Naive thymus-derived CD4-positive, alpha-beta T cell (primary cell): ENCODE measurements around the gene IL1RAPL1. TPM values are rescaled to one million over a fixed set of nuclear protein-coding genes. Genes with fewer than 3 reads are reported as not detected.

ENCODE experiments used
- ATAC-seq: fragments of 150-1000 bp; cut with Tn5 transposase; 2 replicates; pipeline ENCODE4 v1.10.0; 2021; ENCODE audit warnings: mild to moderate bottlenecking, moderate library complexity
- CTCF ChIA-PET: fragments of 350-600 bp; sonication (Branson Sonifier 250); formaldehyde crosslinking; loops from one replicate; lab custom pipeline; 2021; ENCODE audit warnings: antibody characterized with exemption; lab: Charles Lee
- POLR2A ChIA-PET: fragments of 350-600 bp; sonication (Branson Sonifier 250); formaldehyde crosslinking; loops from one replicate; lab custom pipeline; 2021; ENCODE audit warnings: antibody characterized with exemption, inconsistent platforms; lab: Charles Lee
- DNase-seq, 9 donors: peaks; one replicate each; pipeline versions ENCODE4 v3.0.0 to v3.0.0-alpha.2; 2020 to 2022; ENCODE audit warnings: mixed read lengths in 1 of 9
- H3K27ac ChIP-seq: one replicate; pipeline ENCODE4 v1.7.0; 2013; ENCODE audit warnings: mild to moderate bottlenecking, low read depth, low read length, moderate library complexity
- H3K27me3 ChIP-seq, 2 donors: one replicate each; pipeline ENCODE4 v1.7.0; 2013; ENCODE audit warnings: low read length in 2 of 2, mild to moderate bottlenecking in 2 of 2, moderate library complexity in 2 of 2; ENCODE audit not compliant: control insufficient read depth in 2 of 2, insufficient read depth in 2 of 2
- H3K36me3 ChIP-seq, 3 experiments: 1 replicate in 2 of 3; 2 replicates in 1 of 3; pipeline ENCODE4 v1.7.0; 2013; ENCODE audit warnings: low read length in 3 of 3, mild to moderate bottlenecking in 3 of 3, moderate library complexity in 1 of 3; ENCODE audit not compliant: insufficient read depth in 3 of 3, control insufficient read depth in 2 of 3
- H3K4me1 ChIP-seq, 2 donors: one replicate each; pipeline ENCODE4 v1.7.0; 2013; ENCODE audit warnings: low read length in 2 of 2, mild to moderate bottlenecking in 2 of 2, moderate library complexity in 1 of 2; ENCODE audit not compliant: control insufficient read depth in 2 of 2, insufficient read depth in 2 of 2
- H3K4me3 ChIP-seq: 2 replicates; pipeline ENCODE4 v1.7.0; 2013; ENCODE audit warnings: mild to moderate bottlenecking, low read length
- H3K9me3 ChIP-seq, 3 experiments: 1 replicate in 2 of 3; 2 replicates in 1 of 3; pipeline ENCODE4 v1.7.0; 2013; ENCODE audit warnings: low read length in 3 of 3; ENCODE audit not compliant: control insufficient read depth in 2 of 3
- H3K27ac Mint-ChIP-seq, 9 donors: one replicate each; pipeline ENCODE4 v1.8.0; 2020 to 2022; ENCODE audit warnings: mixed read lengths in 9 of 9, mild to moderate bottlenecking in 8 of 9, moderate library complexity in 5 of 9, inconsistent platforms in 2 of 9
- H3K27me3 Mint-ChIP-seq, 5 donors: one replicate each; pipeline ENCODE4 v1.8.0; 2021 to 2022; ENCODE audit warnings: mixed read lengths in 5 of 5, mild to moderate bottlenecking in 1 of 5
- H3K36me3 Mint-ChIP-seq, 5 donors: one replicate each; pipeline ENCODE4 v1.8.0; 2020 to 2022; ENCODE audit warnings: mixed read lengths in 5 of 5, mild to moderate bottlenecking in 3 of 5, inconsistent platforms in 1 of 5
- H3K4me1 Mint-ChIP-seq, 7 donors: one replicate each; pipeline ENCODE4 v1.8.0; 2020 to 2022; ENCODE audit warnings: mixed read lengths in 7 of 7, mild to moderate bottlenecking in 3 of 7, inconsistent platforms in 1 of 7
- H3K4me3 Mint-ChIP-seq, 10 donors: one replicate each; pipeline ENCODE4 v1.8.0; 2020 to 2022; ENCODE audit warnings: mild to moderate bottlenecking in 10 of 10, mixed read lengths in 10 of 10, moderate library complexity in 6 of 10, inconsistent platforms in 2 of 10
- H3K9me3 Mint-ChIP-seq, 11 donors: one replicate each; pipeline ENCODE4 v1.8.0; 2020 to 2022; ENCODE audit warnings: mixed read lengths in 11 of 11, mild to moderate bottlenecking in 4 of 11, inconsistent platforms in 1 of 11, moderate library complexity in 1 of 11
- intact Hi-C, 2 donors: fragments of 100-400 bp; cut with micrococcal nuclease; formaldehyde crosslinking; loops; one replicate each; pipeline ENCODE4 v1.15.1; 2023
- polyA plus RNA-seq, 2 donors: library from polyadenylated mRNA; unstranded; fragments of 300-500 nt; fragmentation: Illumina TruSeq; gene quantifications; one replicate each; pipeline ENCODE4 v1.2.3, GENCODE V29; 2021
- total RNA-seq, 6 experiments: library from RNA in 5 of 6; stranded (reverse) in 5 of 6; gene quantifications; 1 replicate in 5 of 6; 2 replicates in 1 of 6; pipeline ENCODE4 v1.2.3 and lab custom pipeline; 2021 to 2026

The IL1RAPL1 gene
- total and polyA plus RNA-seq, 7 experiments from 2014 or later: not detected

DNA sequence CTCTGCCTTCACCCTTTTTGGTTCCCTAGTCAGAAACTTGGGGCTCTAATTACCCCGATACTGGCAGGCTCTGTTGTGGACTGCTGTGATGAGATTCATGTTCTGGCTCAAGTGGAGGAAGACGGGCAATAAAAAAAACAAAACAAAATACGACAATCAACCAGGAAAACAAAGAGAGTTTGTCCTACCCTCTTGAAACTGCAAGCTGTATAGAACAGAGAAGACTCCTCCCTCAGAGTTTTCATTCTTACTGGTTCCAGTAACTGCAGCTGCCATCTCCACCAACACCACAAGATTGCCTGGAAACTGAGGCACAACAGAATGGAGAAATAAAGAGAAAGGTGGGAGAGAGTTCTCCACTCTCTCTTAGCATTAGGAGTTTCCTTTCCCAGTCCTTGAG lies 11.1 kb upstream of the IL1RAPL1 start:
- Mint-ChIP-seq H3K27ac (no peak overlapping the region), H3K36me3 (no peaks in the 10 kb centered on the region), H3K4me3 (no peak overlapping the region), H3K4me1 (no peaks in the 10 kb centered on the region), H3K27me3 (no peaks in the 10 kb centered on the region), H3K9me3 (peaks cover 0 to 5% (median 0%) of the 10 kb centered on the region in 11 donors)
- Histone ChIP-seq H3K27me3 (no peaks in the 10 kb centered on the region), H3K4me3 (no peak overlapping the region), H3K36me3 (no peaks in the 10 kb centered on the region), H3K4me1 (no peaks in the 10 kb centered on the region), H3K9me3 (no peaks in the 10 kb centered on the region), H3K27ac (no peak overlapping the region)
- no peak for ATAC-seq
- ChIA-PET POLR2A (no interaction called here), CTCF (no interaction called here)
- intact Hi-C loops: no loop called here
- DNase-seq: no peak

- intact Hi-C loops: no loop called here
- Histone ChIP-seq H3K9me3 (no peaks in the 10 kb centered on the region), H3K27me3 (no peaks in the 10 kb centered on the region), H3K4me3 (no peak overlapping the region), H3K4me1 (no peaks in the 10 kb centered on the region), H3K27ac (no peak overlapping the region), H3K36me3 (no peaks in the 10 kb centered on the region)
- Mint-ChIP-seq H3K36me3 (no peaks in the 10 kb centered on the region), H3K4me3 (no peak overlapping the region), H3K27ac (no peak overlapping the region), H3K9me3 (peaks cover 0 to 7% (median 0%) of the 10 kb centered on the region in 11 donors), H3K4me1 (no peaks in the 10 kb centered on the region), H3K27me3 (peaks cover 0 to 4% (median 0%) of the 10 kb centered on the region in 5 donors)
- ChIA-PET POLR2A (no interaction called here), CTCF (no interaction called here)
- ATAC-seq (no peak), DNase-seq (no peak)
Observed at GRCh38 chrX:28581522-28581921, 5.7 kb upstream of the IL1RAPL1 start.

GRCh38 chrX:28582511-28582910 lies 4.7 kb upstream of the IL1RAPL1 start:
- POLR2A ChIA-PET: no interaction called here

DNA sequence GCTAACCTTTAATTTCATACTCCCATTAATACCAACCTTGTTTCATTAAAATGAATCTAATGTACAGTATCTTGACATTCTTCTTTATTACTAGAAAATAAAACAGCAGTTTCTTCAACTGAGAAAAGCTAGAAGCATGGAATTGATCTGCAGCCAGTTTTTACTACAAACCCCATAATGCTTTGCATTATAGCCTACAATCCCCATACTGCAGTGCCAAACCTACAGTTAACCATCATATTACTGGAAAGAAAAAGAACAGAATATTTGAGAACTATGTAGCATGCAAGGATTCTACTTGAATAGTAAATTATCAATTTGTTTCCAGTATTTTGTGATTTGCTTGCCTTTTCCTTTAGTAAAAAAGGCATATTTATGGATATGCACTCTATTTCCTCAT lies 3.2 kb upstream of the IL1RAPL1 start:
- CTCF ChIA-PET: no interaction called here
- Mint-ChIP-seq H3K27me3 (peaks cover 0 to 4% (median 0%) of the 10 kb centered on the region in 5 donors), H3K9me3 (peaks cover 0 to 7% (median 0%) of the 10 kb centered on the region in 11 donors), H3K36me3 (no peaks in the 10 kb centered on the region), H3K4me3 (no peak overlapping the region), H3K27ac (no peak overlapping the region), H3K4me1 (no peaks in the 10 kb centered on the region)
- DNase-seq: no peak
- intact Hi-C loops: no loop called here
- ATAC-seq: no peak
- Histone ChIP-seq H3K27ac (no peak overlapping the region), H3K9me3 (no peaks in the 10 kb centered on the region), H3K36me3 (no peaks in the 10 kb centered on the region), H3K4me3 (no peak overlapping the region), H3K27me3 (no peaks in the 10 kb centered on the region), H3K4me1 (no peaks in the 10 kb centered on the region)
- POLR2A ChIA-PET: no interaction called here

More at GRCh38 chrX:28582511-28582910, 4.7 kb upstream of the IL1RAPL1 start:
- H3K9me3 Mint-ChIP-seq: peaks cover 0 to 7% (median 0%) of the 10 kb centered on the region in 11 donors
- no peak overlapping the region for H3K27ac Mint-ChIP-seq
- no peak overlapping the region for H3K27ac ChIP-seq
- H3K4me3 Mint-ChIP-seq: no peak overlapping the region
- no peaks in the 10 kb centered on the region for H3K36me3 ChIP-seq
- H3K27me3 ChIP-seq: no peaks in the 10 kb centered on the region
- ATAC-seq (no peak), DNase-seq (no peak)
- H3K27me3 Mint-ChIP-seq: peaks cover 0 to 4% (median 0%) of the 10 kb centered on the region in 5 donors
- H3K9me3 ChIP-seq: no peaks in the 10 kb centered on the region
- CTCF ChIA-PET: no interaction called here
- no peaks in the 10 kb centered on the region for H3K4me1 Mint-ChIP-seq
- intact Hi-C loops: no loop called here
- no peak overlapping the region for H3K4me3 ChIP-seq
- no peaks in the 10 kb centered on the region for H3K36me3 Mint-ChIP-seq
- no peaks in the 10 kb centered on the region for H3K4me1 ChIP-seq

DNA sequence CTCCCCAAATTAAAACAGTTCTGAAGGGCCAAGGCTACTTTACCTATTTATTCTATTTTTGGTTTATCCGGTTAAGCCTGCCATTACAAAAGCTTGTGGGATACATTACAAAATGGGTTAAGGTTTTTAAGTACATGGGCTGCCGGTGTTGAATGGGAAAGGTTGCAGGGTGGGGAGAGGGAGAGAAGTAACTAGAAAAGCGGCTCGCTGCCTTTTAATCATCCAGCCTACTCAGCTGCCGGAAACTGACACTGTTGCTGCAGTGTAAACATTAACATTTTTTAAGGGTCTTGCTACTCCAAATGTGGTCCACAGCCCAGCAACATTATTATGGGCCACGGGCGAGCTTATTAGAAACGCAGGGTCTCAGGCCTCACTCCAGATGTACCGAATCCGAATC lies 1.5 kb upstream of the IL1RAPL1 start:
- Mint-ChIP-seq H3K27me3 (peaks cover 0 to 4% (median 0%) of the 10 kb centered on the region in 5 donors), H3K9me3 (peaks cover 0 to 7% (median 0%) of the 10 kb centered on the region in 11 donors), H3K4me1 (no peaks in the 10 kb centered on the region), H3K4me3 (no peak overlapping the region), H3K36me3 (no peaks in the 10 kb centered on the region), H3K27ac (no peak overlapping the region)
- Histone ChIP-seq H3K9me3 (no peaks in the 10 kb centered on the region), H3K4me1 (no peaks in the 10 kb centered on the region), H3K27me3 (no peaks in the 10 kb centered on the region), H3K4me3 (no peak overlapping the region), H3K27ac (no peak overlapping the region), H3K36me3 (no peaks in the 10 kb centered on the region)
- POLR2A ChIA-PET: no interaction called here
- ATAC-seq (no peak), DNase-seq (no peak)
- CTCF ChIA-PET: no interaction called here
- intact Hi-C loops: no loop called here

DNA sequence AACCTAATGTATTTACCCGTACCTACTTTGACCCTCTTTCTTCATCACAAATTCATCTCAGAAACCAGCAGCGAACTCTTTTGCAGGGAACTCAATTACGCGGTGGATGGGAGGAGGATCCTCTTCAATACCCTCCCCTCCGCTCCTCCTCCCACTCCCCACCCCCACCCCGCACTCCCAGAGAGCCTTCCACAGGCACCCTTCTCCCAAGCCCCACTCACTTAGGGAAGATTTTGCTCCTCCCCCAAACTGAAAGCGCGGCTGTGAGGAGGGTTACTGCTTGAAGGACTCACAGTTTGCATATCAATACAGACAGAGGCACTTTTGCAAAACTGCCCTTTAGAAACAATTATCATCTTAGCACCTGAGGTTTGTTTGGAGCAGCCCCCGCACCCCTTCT lies 960 bp upstream of the IL1RAPL1 start:
- no peaks in the 10 kb centered on the region for H3K4me1 Mint-ChIP-seq
- Histone ChIP-seq H3K4me3 (no peak overlapping the region), H3K36me3 (no peaks in the 10 kb centered on the region), H3K27me3 (no peaks in the 10 kb centered on the region), H3K4me1 (no peaks in the 10 kb centered on the region), H3K9me3 (no peaks in the 10 kb centered on the region), H3K27ac (no peak overlapping the region)
- DNase-seq (no peak), ATAC-seq (no peak)
- H3K4me3 Mint-ChIP-seq: no peak overlapping the region
- H3K27me3 Mint-ChIP-seq: peaks cover 0 to 4% (median 0%) of the 10 kb centered on the region in 5 donors
- ChIA-PET CTCF (no interaction called here), POLR2A (no interaction called here)
- intact Hi-C loops: no loop called here
- H3K27ac Mint-ChIP-seq: no peak overlapping the region
- peaks cover 0 to 7% (median 0%) of the 10 kb centered on the region in 11 donors for H3K9me3 Mint-ChIP-seq
- no peaks in the 10 kb centered on the region for H3K36me3 Mint-ChIP-seq

DNA sequence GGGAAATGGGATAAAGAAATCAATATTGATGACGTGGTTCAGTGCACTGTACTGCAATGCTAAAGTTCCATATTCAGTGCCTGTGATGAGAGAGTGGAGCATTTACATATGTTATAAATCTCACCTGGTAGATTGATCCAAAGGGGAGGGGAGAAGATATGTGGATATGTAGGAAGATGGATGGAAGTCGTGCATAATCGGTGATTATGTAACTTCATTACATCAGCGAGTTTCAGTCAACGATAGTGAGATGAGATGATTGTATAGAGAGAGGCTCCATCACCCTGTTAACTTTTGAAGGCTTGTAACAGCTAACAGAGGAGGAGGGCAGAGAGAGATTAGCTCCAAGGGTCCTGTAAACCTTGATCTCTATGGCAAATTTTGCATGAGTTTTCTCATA lies 1.8 kb downstream of the IL1RAPL1 start:
- ChIA-PET CTCF (no interaction called here), POLR2A (no interaction called here)
- Histone ChIP-seq H3K9me3 (no peaks in the 10 kb centered on the region), H3K27me3 (no peaks in the 10 kb centered on the region), H3K4me1 (no peaks in the 10 kb centered on the region), H3K36me3 (no peaks in the 10 kb centered on the region), H3K27ac (no peak overlapping the region), H3K4me3 (no peak overlapping the region)
- Mint-ChIP-seq H3K4me3 (no peak overlapping the region), H3K27ac (no peak overlapping the region), H3K36me3 (no peaks in the 10 kb centered on the region), H3K9me3 (peaks cover 0 to 7% (median 0%) of the 10 kb centered on the region in 11 donors), H3K27me3 (peaks cover 0 to 4% (median 0%) of the 10 kb centered on the region in 5 donors), H3K4me1 (no peaks in the 10 kb centered on the region)
- no peak for ATAC-seq
- intact Hi-C loops: no loop called here
- no peak for DNase-seq
